ENCODE measurements around the gene UBE2L6. TPM values are rescaled to one million over a fixed set of nuclear protein-coding genes. Genes with fewer than 3 reads are reported as not detected.
"Not testable (repeated sequence)": the region's sequence is repeated elsewhere in the genome, so short reads cannot be mapped to it uniquely, and the experiment has no call there.

Gene UBE2L6
- total RNA-seq, 1 experiment from 2014 or later: 30.8 TPM

DNA sequence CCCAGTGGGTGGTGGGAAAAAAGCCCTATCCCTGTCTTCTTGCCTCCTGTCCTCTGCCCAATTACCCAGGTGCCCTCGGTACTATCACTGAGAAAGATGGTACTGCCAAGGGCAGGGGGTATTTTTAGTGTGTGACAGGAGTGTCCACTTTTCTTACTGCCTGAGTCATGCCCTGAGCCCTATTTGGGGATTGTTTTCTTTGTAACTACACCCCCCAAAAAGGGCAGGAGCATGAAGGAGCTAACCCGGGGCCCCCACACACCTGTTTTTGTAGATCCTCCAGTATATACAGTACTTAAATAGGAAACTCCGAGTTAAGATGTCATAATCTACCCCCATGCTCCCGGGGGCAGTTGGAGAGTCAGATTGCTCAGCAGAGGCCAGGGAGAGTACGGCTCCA, 26.3 kb downstream of the UBE2L6 start:
- in situ Hi-C loops (cut with HindIII; ENCODE audit: low pct_unique_long_range_greater_than_20kb, low sequenced_read_pairs): no loop called here
- no peak for DNase-seq (ENCODE audit: low read depth)

GRCh38 chr11:57539342-57539741, 28.1 kb downstream of the UBE2L6 start:
- in situ Hi-C loops (cut with HindIII; ENCODE audit: low pct_unique_long_range_greater_than_20kb, low sequenced_read_pairs): no loop called here
- no peak for DNase-seq (ENCODE audit: low read depth)

DNA sequence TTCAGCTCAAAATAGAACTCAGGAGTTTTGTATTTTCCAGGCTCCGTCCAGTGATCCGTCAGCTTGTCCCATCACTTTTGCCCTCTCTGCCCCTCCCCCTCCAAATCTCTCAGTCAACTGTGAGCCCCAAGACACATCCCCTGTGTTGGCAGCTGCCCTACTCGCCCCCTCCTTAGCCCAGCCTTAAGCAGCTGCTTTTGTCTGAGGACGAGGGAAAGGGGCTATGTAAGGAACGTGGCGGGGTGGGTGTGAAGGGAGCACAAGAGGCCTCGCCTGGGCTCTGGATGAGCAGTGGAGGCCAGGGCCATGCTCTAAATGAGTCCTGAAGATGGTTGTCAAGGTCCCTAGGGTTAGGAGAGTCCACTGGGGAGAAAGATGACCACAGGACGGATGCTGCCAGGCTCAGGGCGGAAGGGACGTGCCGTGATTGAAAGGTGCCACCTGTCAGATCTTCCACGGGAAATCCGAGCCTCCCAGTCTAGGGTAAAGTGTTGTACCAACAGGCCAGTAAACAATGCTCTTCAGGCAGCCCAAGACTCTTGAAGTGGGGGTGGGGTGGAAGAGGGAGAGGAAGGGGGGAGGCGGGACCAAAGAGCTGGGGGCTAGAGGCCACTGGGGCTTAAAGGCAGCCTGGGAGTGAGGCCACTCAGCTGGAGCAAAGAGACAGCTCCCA, 30.4 kb downstream of the UBE2L6 start, which contains the start of gene SMTNL1:
Gene SMTNL1, plus strand, starts transcription at position 649 of the 673 bp plus-strand sequence. CDS start 5,048 bp downstream, outside the sequence.
- in situ Hi-C loops (cut with HindIII; ENCODE audit: low pct_unique_long_range_greater_than_20kb, low sequenced_read_pairs): no loop called here
- DNase-seq (ENCODE audit: low read depth): no peak

DNA sequence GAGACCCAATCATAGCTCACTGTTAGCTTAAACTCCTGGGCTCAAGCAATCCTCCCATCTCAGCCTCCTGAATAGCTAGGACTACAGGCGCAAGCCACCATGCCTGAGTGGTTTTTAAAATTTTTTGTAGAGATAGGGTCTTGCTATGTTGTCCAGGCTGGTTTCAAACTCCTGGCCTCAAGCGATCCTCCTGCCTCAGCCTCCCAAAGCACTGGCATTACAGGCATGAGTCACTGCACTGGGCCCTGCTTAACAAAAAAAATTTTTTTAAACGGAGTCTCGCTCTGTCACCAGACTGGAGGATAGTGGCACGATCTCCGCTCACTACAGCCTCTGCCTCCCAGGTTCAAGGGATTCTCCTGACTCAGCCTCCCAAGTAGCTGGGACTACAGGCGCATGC, 33.0 kb downstream of the UBE2L6 start:
- DNase-seq (ENCODE audit: low read depth); in situ Hi-C loops (cut with HindIII; ENCODE audit: low pct_unique_long_range_greater_than_20kb, low sequenced_read_pairs): not testable (repeated sequence)

DNA sequence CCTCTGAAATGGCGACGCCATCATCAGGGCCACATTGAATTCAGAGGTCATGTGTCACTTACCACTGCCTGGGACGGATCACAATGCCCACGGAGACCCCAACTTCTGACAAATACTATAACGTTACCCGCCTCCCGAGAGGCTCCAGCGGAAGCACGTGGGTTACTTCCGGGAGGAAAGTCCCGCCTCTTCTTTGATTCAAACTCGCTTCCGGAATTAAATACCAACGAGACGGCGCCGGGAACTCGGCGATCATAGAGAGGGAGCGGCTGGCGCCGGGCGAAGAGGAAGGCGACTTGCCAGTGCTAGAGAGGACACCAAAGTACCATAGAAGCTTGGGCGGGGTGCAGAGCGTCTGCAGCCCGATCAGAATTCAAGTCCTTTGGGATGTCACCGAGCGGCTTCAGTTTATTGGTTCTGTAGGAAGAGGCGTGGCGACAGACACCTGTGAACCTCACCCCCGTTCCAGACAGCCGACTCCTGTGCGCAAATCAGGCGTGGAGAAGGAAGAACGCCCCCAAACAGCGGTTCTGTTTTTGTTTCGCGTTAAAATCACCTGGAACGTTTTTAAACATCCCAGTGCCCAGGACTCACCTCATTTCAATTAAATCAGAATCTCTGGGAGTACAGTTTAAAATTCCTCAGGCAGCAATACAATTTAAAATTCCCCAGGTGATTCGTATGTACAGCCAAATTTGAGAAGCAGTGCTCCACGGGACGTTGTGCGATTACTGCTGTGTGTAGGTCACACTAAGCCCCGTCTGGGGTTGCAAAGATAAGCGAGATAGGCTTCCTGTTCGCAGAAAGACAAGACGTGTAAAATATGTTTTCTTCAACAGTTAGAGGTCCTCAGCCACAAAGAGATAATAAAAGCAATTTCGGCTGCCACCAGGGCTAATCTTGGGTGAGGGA, 36.6 kb downstream of the UBE2L6 start, which contains the start of gene TIMM10:
Gene TIMM10, minus strand, starts transcription at position 159 of the 912 bp plus-strand sequence. CDS start 565 bp downstream, outside the sequence.
- in situ Hi-C loops (cut with HindIII; ENCODE audit: low pct_unique_long_range_greater_than_20kb, low sequenced_read_pairs): no loop called here
- peak; percentile 98 for DNase-seq (ENCODE audit: low read depth)

DNA sequence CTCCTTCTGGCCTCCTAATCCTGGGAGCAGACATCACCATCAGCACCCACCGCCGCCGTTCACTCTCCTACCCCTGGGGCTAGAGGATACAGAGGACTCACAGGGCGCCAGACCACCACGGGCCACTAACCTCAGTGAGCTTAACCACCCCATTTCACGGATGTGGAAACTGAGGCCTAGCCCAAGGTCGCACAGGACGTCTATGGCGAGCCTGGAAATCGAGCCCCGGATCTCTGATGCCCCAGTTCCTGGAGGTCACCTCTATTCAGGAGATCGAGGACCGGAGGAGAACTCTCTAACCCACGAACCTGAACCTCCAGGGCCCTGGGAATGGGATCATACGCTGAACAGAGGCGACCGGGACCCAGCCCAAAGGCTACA, 37.3 kb downstream of the UBE2L6 start:
- DNase-seq (ENCODE audit: low read depth): peak; percentile 4
- in situ Hi-C loops (cut with HindIII; ENCODE audit: low pct_unique_long_range_greater_than_20kb, low sequenced_read_pairs): no loop called here

GRCh38 chr11:57529012-57529411, 38.5 kb downstream of the UBE2L6 start:
- in situ Hi-C loops (cut with HindIII; ENCODE audit: low pct_unique_long_range_greater_than_20kb, low sequenced_read_pairs): no loop called here
- no peak for DNase-seq (ENCODE audit: low read depth)

DNA sequence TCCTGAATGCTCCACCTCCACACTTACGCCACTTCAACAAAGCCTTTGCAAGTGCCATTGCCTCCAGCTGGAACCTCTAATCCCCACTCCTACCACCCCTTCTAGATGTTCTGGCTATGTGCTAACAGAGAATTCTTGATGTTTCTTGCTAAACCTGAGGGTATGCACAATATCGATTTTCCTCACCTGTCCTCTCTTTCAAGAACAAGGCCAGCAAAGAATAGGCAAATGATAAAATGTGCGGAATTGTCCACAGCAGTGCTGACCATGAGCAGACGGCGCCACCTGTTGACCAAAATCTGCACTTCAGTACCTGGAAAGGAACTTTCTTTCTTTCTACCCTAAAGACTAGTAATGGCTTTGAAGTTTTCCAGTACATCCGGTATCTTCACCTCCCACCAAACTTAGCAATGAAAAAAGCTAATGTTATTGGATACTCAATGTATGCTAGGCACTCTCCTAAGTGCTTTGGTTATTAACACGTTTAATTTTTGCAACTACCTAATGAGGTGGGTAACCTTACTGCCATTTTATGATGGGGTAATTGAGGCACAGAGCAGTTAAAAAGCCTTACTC, 40.3 kb downstream of the UBE2L6 start:
- in situ Hi-C loops (cut with HindIII; ENCODE audit: low pct_unique_long_range_greater_than_20kb, low sequenced_read_pairs): no loop called here
- DNase-seq (ENCODE audit: low read depth): peak; percentile 33

GRCh38 chr11:57523419-57523818, 44.1 kb downstream of the UBE2L6 start:
- in situ Hi-C loops (cut with HindIII; ENCODE audit: low pct_unique_long_range_greater_than_20kb, low sequenced_read_pairs): no loop called here
- DNase-seq (ENCODE audit: low read depth): no peak

DNA sequence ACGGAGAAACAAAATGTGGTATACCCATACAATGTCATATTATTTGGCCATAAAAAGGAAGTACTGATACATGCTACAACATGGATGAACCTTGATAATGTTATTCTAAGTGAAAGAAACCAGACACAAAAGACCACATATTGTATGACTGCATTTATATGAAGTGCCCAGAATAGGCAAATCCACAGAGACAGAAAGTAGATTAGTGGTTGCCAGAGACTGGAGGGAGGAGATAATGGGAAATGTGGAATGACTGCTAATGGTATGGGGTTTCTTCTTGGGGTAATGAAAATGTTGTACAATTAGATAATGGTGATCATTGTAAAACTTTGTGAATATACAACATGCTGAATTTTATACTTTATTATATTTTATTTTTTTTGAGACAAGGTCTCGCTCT, 46.4 kb downstream of the UBE2L6 start:
- in situ Hi-C loops (cut with HindIII; ENCODE audit: low pct_unique_long_range_greater_than_20kb, low sequenced_read_pairs): no loop called here

DNA sequence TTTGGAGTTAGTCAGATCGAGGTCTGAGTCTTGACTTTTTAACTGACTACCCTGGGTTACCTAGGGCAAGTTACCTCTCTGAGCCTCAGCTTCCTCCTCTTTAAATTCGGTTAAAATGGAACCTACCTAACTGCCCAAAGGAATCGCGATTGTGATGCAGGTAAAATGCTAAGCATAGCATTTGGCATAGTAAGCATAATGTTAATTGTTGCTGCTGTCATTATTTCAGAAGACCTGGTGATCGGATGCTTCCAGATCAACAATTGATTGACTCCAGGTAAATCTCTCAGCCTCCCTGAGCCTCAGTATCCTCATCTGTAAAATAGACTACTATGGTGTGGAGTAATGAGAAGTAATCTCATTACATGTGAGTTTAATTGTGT, 51.4 kb downstream of the UBE2L6 start:
- in situ Hi-C loops (cut with HindIII; ENCODE audit: low pct_unique_long_range_greater_than_20kb, low sequenced_read_pairs): no loop called here
- DNase-seq (ENCODE audit: low read depth): no peak

More for the DNA sequence above, 46.4 kb downstream of the UBE2L6 start:
- DNase-seq (ENCODE audit: low read depth): no peak

DNA sequence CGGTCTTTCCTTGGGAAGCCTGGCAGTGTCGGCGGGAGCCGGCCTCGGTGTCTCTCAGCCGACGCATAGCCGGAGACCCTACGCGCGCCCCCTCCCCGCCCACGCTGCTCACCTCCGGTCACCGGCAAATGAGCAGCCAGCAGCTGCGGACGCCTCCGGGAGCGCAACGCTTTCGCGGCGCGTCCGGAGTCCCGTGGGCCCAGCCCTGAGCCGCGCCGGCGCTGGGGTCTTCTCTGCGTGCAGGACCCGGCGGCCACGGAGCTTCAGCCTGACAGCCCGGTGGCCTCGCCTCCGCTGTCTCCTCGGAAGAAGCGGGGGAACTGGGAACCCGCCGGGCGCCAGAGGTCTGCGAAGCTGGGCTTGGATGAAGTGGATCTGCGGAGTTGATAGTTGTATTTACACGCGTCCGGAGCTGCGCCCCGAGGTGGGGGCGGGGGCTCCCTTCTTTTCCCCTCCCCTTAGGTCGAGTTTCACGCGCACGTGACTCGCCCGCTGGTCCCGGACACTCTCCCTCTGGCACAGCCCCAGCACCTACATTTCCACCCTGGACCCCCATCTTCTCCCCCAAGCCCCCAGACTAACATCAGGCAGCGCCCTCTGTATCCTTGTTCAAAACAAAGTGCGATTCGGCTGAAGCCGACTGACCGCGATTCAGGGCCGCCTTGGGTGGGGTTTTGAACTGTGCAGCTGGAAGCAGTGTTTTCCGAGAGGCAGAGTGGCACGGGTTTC, 52.0 kb downstream of the UBE2L6 start, which contains the start of gene SLC43A1:
Gene SLC43A1, minus strand, starts transcription at position 371 of the 729 bp plus-strand sequence. CDS start 1,591 bp downstream, outside the sequence.
- DNase-seq (ENCODE audit: low read depth): peak; percentile 9
- in situ Hi-C loops (cut with HindIII; ENCODE audit: low pct_unique_long_range_greater_than_20kb, low sequenced_read_pairs): no loop called here

GRCh38 chr11:57514538-57515331, 52.7 kb downstream of the UBE2L6 start:
- no peak for DNase-seq (ENCODE audit: low read depth)
- in situ Hi-C loops (cut with HindIII; ENCODE audit: low pct_unique_long_range_greater_than_20kb, low sequenced_read_pairs): no loop called here

DNA sequence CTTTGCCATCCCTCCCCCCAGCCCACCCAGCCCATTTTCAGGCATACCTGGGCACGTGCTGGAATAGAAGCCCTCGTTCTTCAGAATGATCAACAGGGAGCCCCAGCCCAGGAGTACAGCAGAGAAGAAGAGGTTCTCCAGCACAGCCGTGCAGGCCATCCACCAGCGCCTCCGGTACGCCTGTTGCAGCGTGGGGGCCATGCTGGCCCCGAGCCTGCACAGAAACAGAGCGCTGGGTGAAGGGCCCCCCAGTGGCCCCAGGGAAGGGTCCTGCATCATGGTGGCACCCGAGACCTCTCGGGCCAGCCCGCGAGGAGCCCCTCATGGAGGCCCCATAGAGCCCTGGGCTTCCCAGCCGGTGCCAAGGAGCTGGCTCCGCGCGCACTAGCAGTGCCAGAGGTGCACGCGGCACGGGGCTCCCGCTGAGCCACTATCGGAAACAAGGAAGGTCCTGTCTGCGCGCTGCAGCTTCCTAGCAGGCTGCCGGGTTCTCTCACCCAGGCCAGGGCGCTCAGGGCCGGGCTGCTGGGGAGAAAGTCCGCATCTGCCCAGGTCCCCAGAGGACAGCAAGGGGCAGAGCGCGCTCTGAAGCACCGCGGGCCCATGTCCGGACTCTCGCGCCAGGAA, 53.4 kb downstream of the UBE2L6 start:
- DNase-seq (ENCODE audit: low read depth): no peak
- in situ Hi-C loops (cut with HindIII; ENCODE audit: low pct_unique_long_range_greater_than_20kb, low sequenced_read_pairs): no loop called here

- DNase-seq (ENCODE audit: low read depth): no peak
- in situ Hi-C loops (cut with HindIII; ENCODE audit: low pct_unique_long_range_greater_than_20kb, low sequenced_read_pairs): no loop called here
Observed at GRCh38 chr11:57513452-57513795, 54.0 kb downstream of the UBE2L6 start.

GRCh38 chr11:57512646-57513451, 54.6 kb downstream of the UBE2L6 start:
- in situ Hi-C loops (cut with HindIII; ENCODE audit: low pct_unique_long_range_greater_than_20kb, low sequenced_read_pairs): no loop called here
- no peak for DNase-seq (ENCODE audit: low read depth)
